GM12801 (cell line): ENCODE results near the gene SNUPN.

ENCODE experiments used
- TF ChIP-seq, protein P1 (sequence below): IDR thresholded peaks from one replicate; pipeline ENCODE4 v1.5.1; 2011; ENCODE audit warnings: control low read depth; ENCODE audit not compliant: insufficient read length; ENCODE audit errors: extremely low read depth

The SNUPN gene

DNA sequence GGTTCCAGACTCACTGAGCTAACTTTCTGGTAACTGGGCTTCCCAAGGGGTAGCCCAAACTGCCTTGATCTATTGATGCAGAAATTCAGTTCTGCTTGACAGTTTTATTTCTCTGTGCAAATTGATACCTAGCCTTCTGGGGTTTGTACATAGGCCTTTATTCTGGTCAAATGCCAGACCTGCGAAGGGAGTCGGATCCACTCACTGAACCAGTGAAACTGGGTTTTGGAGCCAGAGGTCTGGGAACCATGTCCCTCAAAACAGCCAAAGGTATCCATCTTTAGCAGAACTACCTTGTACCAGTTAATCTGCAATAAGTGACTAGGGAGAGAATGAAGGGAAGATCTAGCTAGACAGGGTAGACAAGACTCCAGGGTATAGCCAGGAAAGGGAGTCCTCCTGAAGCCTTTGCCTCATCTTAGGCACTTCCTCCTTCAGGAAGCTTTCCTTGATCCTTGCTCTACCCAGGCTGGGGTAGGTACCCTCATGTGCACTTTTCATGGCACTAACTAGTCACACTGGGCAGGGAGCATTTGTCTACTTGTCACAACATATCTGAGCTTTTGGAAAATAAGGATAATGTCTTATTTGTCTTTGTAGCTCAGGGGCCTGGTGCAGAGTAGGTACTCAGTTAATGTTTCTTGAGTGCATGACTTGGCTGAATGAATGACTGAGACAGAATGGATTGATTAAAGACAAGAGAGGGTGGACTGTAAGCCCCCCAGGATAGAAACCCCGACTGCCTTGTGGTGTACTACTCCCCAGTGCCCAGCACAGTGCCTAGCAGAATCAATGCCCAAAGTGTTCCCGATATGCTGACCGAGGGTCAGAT, 20.8 kb upstream of the SNUPN start:
- TF ChIP-seq, protein P1, sequence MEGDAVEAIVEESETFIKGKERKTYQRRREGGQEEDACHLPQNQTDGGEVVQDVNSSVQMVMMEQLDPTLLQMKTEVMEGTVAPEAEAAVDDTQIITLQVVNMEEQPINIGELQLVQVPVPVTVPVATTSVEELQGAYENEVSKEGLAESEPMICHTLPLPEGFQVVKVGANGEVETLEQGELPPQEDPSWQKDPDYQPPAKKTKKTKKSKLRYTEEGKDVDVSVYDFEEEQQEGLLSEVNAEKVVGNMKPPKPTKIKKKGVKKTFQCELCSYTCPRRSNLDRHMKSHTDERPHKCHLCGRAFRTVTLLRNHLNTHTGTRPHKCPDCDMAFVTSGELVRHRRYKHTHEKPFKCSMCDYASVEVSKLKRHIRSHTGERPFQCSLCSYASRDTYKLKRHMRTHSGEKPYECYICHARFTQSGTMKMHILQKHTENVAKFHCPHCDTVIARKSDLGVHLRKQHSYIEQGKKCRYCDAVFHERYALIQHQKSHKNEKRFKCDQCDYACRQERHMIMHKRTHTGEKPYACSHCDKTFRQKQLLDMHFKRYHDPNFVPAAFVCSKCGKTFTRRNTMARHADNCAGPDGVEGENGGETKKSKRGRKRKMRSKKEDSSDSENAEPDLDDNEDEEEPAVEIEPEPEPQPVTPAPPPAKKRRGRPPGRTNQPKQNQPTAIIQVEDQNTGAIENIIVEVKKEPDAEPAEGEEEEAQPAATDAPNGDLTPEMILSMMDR = no peak

DNA sequence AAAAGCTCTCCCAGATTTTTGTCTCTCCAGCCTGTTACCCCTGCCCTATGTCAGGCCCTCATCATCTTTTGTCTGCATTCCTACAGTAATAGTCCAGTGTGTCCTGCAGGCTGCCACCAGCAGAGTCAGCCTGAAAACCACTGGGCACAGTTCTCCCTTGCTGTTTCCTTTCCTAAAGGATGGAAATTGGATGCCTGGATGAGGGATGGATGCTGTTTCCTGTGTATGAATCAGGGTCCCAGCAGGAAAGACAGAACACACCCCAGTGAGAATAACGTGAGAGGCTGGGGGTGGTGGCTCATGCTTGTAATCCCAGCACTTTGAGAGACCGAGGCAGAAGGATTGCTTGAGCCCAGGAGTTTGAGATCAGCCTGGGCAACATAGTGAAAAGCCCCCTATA, 18.9 kb upstream of the SNUPN start:
- TF ChIP-seq, protein P1 = no peak

DNA sequence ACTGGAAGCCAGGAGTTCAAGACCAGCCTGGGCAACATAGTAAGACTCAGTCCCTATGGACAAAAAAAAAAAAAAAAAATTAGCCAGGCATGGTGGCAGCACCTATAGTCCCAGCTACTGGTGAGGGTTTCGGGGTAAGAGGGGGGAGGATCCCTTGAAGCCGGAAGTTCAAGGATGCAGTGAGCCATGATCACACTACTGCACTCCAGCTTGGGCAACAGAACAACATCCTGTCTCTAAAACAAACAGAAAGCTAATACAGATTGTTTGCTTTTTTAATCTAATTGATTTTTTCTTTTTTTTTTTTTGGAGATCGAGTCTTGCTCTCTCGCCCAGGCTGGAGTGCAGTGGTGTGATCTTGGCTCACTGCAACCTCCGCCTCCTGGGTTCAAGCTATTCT, 16.1 kb upstream of the SNUPN start:
- TF ChIP-seq, protein P1 = no peak

DNA sequence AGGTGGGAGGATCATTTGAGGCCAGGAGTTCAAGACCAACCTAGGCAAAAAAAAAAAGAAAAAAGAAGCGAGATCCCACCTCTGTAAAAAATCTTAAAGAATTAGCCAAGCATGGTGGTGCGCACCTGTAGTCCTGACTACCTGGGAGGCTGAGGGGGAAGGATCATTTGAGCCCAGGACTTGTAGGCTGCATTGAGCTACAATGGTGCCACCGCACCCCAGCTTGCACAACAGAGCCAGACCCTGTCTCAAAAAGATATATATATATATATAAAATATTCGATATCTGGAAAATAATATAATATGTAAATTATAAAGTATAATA, 15.6 kb upstream of the SNUPN start:
- TF ChIP-seq, protein P1 = no peak

DNA sequence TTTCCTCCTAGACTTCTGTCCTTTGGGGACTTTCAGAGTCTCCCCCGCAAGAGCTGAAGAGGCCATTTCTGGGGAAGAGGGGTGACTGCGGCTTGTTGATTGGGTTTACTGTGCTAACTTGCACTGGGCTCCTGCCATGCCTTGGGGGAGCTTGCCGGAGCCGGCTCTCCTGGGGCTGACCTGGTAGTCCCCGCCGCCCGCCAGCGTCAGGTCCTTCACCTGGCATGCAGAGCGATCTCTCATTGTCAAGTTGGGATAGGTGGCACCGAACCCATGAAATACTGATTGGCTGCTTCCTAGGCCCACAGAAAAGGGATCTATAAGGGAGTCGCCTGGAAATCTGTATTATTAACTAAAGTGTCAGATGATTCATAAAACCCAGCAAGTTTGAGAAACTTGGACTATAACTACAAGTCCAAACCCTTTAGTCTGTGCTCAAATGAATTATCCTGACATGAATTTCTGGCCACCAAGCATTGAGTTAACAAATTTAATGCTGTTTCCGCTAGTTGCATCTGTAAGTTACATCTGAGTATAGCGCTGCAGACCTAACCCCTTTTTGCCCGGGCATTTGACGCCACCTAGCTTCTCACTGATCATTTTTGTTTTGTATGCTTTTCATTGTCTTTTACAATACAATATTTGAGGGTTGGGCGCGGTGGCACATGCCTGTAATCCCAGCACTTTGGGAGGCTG, 15.1 kb upstream of the SNUPN start:
- TF ChIP-seq, protein P1 = no peak

DNA sequence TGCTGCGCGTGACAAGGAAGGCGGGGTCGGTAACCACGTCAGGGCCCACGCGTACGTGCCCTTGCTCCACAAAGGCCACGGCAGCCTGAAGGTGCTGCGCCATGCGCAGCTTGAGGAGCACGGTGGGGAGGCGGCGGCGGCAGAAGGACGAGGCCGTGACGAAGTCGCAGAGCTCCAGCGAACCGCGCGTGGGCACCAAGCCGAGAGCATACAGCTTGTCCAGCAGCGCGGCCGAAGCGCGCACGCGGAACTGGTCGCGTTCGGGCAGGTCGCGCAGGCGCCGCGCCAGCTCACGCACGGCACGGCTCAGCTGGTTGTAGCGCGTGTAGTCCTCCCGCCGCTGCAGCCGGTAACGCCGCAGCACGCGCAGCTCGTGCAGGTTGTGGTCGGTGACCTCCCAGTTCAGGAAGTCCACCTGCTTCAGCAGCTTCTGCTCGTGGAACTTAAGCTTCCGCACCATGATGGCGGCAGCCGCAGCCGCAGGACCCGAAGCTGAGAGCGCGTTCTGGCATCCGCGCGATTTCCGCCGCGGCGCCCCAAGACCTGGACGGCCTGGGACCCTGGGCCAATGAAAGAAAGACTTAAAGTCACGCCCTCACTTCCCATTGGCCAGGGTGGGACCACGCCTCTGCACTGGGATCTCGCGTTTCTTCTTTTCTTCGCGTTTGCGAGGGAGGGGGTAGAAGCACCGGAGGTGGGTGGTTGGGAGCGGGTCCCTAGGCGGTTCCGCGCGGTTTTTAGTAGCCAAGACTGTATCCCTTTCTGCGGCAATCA, 14.4 kb upstream of the SNUPN start, which contains the start of gene IMP3:
TSS of gene IMP3 (minus strand) at position 516 of the 774 bp plus-strand sequence. CDS start at position 460, 56 bp downstream.
- TF ChIP-seq, protein P1 = no peak

DNA sequence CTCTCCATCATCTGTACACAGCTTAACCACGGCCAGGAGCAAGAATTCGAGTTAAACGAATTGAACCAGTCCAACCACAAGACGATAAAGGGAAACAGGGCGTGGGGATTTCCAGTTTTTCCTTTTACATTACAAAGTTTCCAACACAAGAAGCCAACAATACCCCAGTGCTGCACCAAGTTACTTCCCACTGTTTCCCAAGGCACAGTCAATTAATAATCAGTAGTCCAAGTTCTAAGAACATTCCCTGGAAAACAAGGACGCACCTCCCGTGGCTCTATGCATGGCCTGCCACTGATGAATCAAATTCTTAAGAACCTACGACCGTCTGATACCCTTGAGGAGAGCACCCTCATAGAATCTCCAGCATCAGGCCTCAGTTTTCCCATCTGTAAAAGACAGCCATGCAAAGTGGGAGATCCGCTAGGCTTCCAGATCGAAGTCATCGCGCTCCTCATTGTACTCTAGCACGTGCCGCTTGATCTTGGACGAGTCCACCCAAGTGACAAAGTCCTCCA, 13.7 kb upstream of the SNUPN start:
- TF ChIP-seq, protein P1 = no peak
